Mesothelial cell of epicardium (in vitro differentiated cells): ENCODE measurements around the gene TXLNB. TPM values are rescaled to one million over a fixed set of nuclear protein-coding genes. Genes with fewer than 3 reads are reported as not detected.

Experiments
- DNase-seq, 2 experiments: peaks; one replicate each; pipeline ENCODE4 v3.0.0; 2021; ENCODE audit warnings: low spot score in 2 of 2; ENCODE audit not compliant: unreplicated experiment in 2 of 2
- H3K27ac Mint-ChIP-seq: 2 replicates; pipeline ENCODE4 v1.8.0; 2021; ENCODE audit warnings: mixed read lengths
- H3K27me3 Mint-ChIP-seq: 2 replicates; pipeline ENCODE4 v1.8.0; 2021; ENCODE audit warnings: low read depth, mixed read lengths
- H3K36me3 Mint-ChIP-seq: 2 replicates; pipeline ENCODE4 v1.8.0; 2021; ENCODE audit warnings: mixed read lengths
- H3K4me1 Mint-ChIP-seq: 2 replicates; pipeline ENCODE4 v1.8.0; 2021; ENCODE audit warnings: mixed read lengths
- H3K4me3 Mint-ChIP-seq: 2 replicates; pipeline ENCODE4 v1.8.0; 2021; ENCODE audit warnings: mild to moderate bottlenecking, moderate library complexity, mixed read lengths
- H3K9me3 Mint-ChIP-seq: 2 replicates; pipeline ENCODE4 v1.8.0; 2021; ENCODE audit warnings: mixed read lengths
- total RNA-seq: library from RNA; stranded (reverse); gene quantifications from 3 replicates; pipeline ENCODE4 v1.2.1, GENCODE V29; 2021
- TF ChIP-seq, protein P1 (sequence below): fragments of 200-600 bp; sonication (generic); IDR thresholded peaks from one replicate; pipeline ENCODE4 v1.5.0; 2021; ENCODE audit warnings: antibody characterized with exemption; ENCODE audit not compliant: unreplicated experiment

TXLNB gene
- total RNA-seq, 1 donor from 2014 or later, result 0.67 TPM

DNA sequence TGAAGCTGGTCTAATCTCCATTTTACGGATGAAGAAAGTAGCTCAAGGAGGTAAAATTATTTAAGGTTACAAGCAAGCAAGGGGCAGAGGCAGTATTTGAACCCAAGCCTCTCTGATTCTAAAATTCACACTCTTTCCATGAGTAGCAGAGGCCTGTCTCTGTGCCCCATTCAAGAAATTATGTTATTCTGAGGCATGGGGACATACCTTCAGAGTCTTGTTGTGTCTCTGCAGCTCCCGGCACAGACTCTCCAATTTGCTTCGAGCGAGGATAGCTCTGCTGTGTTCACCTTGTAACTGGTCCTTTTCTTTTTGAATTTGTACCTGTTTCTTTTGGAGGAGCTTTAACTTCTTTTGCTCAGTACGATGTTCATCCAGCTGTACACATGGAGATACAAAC lies 21.5 kb downstream of the TXLNB start:
- no peak overlapping the region for H3K4me3 Mint-ChIP-seq
- H3K36me3 Mint-ChIP-seq, result no peaks in the 10 kb centered on the region
- peaks cover under 1% of the 10 kb centered on the region for H3K4me1 Mint-ChIP-seq
- no peaks in the 10 kb centered on the region for H3K27me3 Mint-ChIP-seq
- no peak for DNase-seq
- TF ChIP-seq, protein P1, sequence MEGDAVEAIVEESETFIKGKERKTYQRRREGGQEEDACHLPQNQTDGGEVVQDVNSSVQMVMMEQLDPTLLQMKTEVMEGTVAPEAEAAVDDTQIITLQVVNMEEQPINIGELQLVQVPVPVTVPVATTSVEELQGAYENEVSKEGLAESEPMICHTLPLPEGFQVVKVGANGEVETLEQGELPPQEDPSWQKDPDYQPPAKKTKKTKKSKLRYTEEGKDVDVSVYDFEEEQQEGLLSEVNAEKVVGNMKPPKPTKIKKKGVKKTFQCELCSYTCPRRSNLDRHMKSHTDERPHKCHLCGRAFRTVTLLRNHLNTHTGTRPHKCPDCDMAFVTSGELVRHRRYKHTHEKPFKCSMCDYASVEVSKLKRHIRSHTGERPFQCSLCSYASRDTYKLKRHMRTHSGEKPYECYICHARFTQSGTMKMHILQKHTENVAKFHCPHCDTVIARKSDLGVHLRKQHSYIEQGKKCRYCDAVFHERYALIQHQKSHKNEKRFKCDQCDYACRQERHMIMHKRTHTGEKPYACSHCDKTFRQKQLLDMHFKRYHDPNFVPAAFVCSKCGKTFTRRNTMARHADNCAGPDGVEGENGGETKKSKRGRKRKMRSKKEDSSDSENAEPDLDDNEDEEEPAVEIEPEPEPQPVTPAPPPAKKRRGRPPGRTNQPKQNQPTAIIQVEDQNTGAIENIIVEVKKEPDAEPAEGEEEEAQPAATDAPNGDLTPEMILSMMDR, result no peak
- H3K27ac Mint-ChIP-seq, result no peak overlapping the region
- peaks cover 8% of the 10 kb centered on the region for H3K9me3 Mint-ChIP-seq

DNA sequence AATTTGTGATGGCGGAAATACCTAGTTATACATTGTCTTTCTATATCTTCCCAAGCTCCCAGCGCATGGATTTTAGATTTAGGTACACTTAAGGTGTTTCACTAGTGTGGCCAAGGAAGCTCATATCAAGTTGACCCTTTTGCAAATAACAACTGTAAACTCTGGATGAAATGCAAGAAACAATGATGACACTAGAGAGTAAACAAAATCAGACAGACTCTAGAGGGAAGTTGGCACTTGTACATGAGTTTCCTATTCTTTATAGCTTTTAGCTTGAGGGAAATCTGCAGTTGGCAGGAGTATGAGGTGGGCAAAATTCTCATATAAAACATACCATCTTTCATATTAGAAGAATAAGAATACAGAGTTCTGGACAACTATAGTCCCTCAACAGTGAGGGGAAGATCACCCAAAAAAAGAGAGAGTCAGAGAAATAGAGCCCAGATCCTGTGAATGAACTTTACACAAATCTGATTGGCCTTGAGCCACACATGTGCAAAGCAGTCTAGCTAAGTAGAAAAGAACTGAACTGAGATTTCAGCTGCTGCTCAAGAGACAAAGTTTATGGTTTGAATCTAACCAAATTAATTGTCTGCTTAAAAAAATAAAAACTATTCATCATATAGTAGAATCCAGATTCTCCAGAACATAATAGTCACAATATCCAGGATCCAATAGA lies 26.1 kb downstream of the TXLNB start:
- Mint-ChIP-seq H3K27ac (no peak overlapping the region), H3K27me3 (no peaks in the 10 kb centered on the region), H3K9me3 (peaks cover 8% of the 10 kb centered on the region), H3K36me3 (no peaks in the 10 kb centered on the region), H3K4me1 (peaks cover 7% of the 10 kb centered on the region), H3K4me3 (no peak overlapping the region)
- TF ChIP-seq, protein P1, result no peak
- DNase-seq, result no peak

DNA sequence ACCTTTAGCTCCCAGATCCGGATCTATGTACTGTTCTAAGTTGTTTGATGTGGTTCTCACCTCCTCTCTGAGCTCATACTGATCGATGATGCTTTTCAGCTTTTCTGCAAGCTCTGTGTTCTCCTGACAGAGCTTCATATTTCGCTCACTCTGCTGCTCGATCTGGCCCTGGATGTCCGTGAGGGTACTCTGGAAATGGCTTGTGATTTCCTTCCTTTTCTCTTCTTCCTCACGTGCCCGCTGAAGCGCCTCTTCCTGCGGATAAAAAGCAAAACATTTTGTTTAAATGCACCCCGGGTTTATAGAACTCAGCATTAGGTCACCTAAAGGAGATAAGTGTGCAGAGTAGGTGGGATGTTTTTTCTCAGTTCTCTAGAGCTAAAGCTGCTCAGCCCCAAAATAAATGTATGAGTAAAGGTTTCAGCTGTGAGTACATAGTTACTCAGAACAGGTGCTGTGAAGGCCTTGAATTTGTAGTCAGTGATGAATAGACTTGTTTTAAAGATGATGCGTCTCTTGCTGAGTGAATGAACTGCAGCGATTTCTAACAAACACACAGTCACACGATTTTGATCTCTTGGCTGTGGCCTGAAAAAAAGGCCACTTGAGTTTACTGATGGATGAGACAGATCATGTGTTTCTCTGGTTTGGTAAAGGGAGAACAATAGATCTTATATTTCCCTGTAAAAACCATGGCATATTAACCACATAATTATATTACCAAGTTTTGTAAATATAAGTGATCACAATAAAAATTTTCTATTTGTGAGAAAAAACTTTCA lies 29.1 kb downstream of the TXLNB start:
- TF ChIP-seq, protein P1, result no peak
- H3K36me3 Mint-ChIP-seq, result no peaks in the 10 kb centered on the region
- DNase-seq, result no peak
- peaks cover 8% of the 10 kb centered on the region for H3K9me3 Mint-ChIP-seq
- no peaks in the 10 kb centered on the region for H3K27me3 Mint-ChIP-seq
- no peak overlapping the region for H3K4me3 Mint-ChIP-seq
- peaks cover 7% of the 10 kb centered on the region for H3K4me1 Mint-ChIP-seq
- no peak overlapping the region for H3K27ac Mint-ChIP-seq

DNA sequence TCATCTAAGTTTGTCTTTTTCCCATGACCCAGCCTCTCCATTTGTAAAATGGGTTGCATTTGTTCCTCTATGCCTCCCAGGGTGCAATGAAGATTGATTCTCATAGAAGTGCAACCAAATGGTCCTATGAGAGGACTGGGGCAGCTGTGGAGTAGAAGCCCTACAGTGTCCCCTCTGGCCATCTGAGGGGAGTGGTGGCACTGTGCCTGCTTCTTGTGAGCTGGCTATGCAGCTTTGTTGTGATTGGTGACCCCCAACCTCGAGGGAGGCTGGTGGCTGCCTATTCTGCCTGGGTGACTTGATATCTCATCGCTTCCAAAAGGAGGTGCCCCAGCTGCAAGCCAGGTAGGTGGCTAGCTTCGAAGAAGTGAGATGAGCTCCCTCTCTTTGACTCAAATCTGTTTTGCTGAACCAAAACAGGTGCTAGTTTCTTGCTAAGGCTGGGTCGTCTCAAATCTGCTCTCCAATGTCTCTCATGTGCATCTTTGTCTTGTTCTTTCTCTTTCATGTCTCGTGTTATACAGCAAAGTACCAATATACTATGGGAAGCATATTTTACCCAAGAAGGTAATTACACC lies 33.9 kb downstream of the TXLNB start:
- Mint-ChIP-seq H3K36me3 (no peaks in the 10 kb centered on the region), H3K4me3 (no peak overlapping the region), H3K9me3 (no peaks in the 10 kb centered on the region), H3K4me1 (peaks cover 7% of the 10 kb centered on the region), H3K27me3 (no peaks in the 10 kb centered on the region), H3K27ac (no peak overlapping the region)
- DNase-seq, result no peak
- TF ChIP-seq, protein P1, result no peak

DNA sequence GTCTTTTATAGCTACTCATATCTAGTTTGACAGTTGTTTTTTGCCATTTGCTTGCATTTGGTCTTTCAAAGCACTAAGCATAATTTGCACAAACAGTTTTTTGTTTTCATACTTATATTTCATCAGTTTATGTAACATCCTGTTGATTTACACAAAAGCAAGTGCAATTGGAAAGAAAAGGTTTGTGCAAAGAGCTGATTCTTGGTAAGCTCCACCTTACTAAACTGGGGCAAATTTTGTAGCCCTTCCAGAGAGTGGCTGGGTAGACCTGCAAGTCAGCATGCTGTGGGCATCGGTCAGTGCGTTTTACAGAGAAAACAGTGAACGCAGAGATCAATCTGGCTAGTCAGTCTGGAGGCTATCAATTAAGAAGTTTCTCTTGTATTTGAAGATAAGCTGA lies 34.5 kb downstream of the TXLNB start:
- no peaks in the 10 kb centered on the region for H3K36me3 Mint-ChIP-seq
- TF ChIP-seq, protein P1, result no peak

More for the DNA sequence above, 34.5 kb downstream of the TXLNB start:
- Mint-ChIP-seq H3K27me3 (no peaks in the 10 kb centered on the region), H3K27ac (no peak overlapping the region), H3K4me1 (peaks cover 1% of the 10 kb centered on the region), H3K9me3 (no peaks in the 10 kb centered on the region), H3K4me3 (no peak overlapping the region)
- DNase-seq, result no peak
